ENCODE results near the gene TMEM131. TPM values are rescaled to one million over a fixed set of nuclear protein-coding genes. Genes with fewer than 3 reads are reported as not detected.

TMEM131 gene
- total RNA-seq, 1 experiment from 2014 or later: 28.9 TPM

GRCh38 chr2:97797355-97797754 is 198.4 kb downstream of the TMEM131 start:
- Histone ChIP-seq H3K27me3 (replicated peaks; ENCODE audit: insufficient read depth, low read depth, low read length, poor library complexity) (no peaks in the 10 kb centered on the region), H3K36me3 (ENCODE audit: insufficient read depth, low read length, poor library complexity, severe bottlenecking) (peaks cover 2% of the 10 kb centered on the region), H3K4me1 (ENCODE audit: insufficient read depth, low read length, poor library complexity, severe bottlenecking) (no peaks in the 10 kb centered on the region), H3K27ac (ENCODE audit: low read depth, low read length, poor library complexity, severe bottlenecking) (no peak overlapping the region), H3K4me3 (ENCODE audit: low read depth, low read length, poor library complexity, severe bottlenecking) (no peak overlapping the region), H3K9me3 (ENCODE audit: low read depth, low read length, poor library complexity, severe bottlenecking) (no peaks in the 10 kb centered on the region)
- intact Hi-C loops (cut with micrococcal nuclease; ENCODE audit: unreplicated experiment): loop anchor here (10.0 kb wide), 1 partner anchor 397 kb away; no protein-coding TSS in a partner anchor
- DNase-seq (ENCODE audit: low spot score): no peak
- no TSS peak for BruUV-seq (replicated peaks)
- TF ChIP-seq CTCF (conservative IDR thresholded peaks at IDR 0.05; ENCODE audit: low read depth, low read length): no peak
- no peak for TF ChIP-seq EZH2 (IDR thresholded peaks at IDR 0.05; ENCODE audit: borderline replicate concordance, low read depth, low read length, poor library complexity, severe bottlenecking)
- POLR2A ChIA-PET (ENCODE audit: low non-redundant PET): no interaction called here
- CTCF ChIA-PET: no interaction called here

- H3K9me3 ChIP-seq (ENCODE audit: low read depth, low read length, poor library complexity, severe bottlenecking): no peaks in the 10 kb centered on the region
- no peaks in the 10 kb centered on the region for H3K4me1 ChIP-seq (ENCODE audit: insufficient read depth, low read length, poor library complexity, severe bottlenecking)
- ChIA-PET CTCF (no interaction called here), POLR2A (ENCODE audit: low non-redundant PET) (no interaction called here)
- TF ChIP-seq CTCF (conservative IDR thresholded peaks at IDR 0.05; ENCODE audit: low read depth, low read length) (no peak), EZH2 (IDR thresholded peaks at IDR 0.05; ENCODE audit: borderline replicate concordance, low read depth, low read length, poor library complexity, severe bottlenecking) (no peak)
- intact Hi-C loops (cut with micrococcal nuclease; ENCODE audit: unreplicated experiment): loop anchor here (10.0 kb wide), 1 partner anchor 398 kb away; no protein-coding TSS in a partner anchor
- no peaks in the 10 kb centered on the region for H3K27me3 ChIP-seq (replicated peaks; ENCODE audit: insufficient read depth, low read depth, low read length, poor library complexity)
- H3K36me3 ChIP-seq (ENCODE audit: insufficient read depth, low read length, poor library complexity, severe bottlenecking): no peaks in the 10 kb centered on the region
- DNase-seq (ENCODE audit: low spot score): no peak
- no TSS peak for BruUV-seq (replicated peaks)
- no peak overlapping the region for H3K4me3 ChIP-seq (ENCODE audit: low read depth, low read length, poor library complexity, severe bottlenecking)
- H3K27ac ChIP-seq (ENCODE audit: low read depth, low read length, poor library complexity, severe bottlenecking): no peak overlapping the region
Observed at GRCh38 chr2:97796465-97797126, 199.2 kb downstream of the TMEM131 start.

- Histone ChIP-seq H3K4me1 (ENCODE audit: insufficient read depth, low read length, poor library complexity, severe bottlenecking) (no peaks in the 10 kb centered on the region), H3K4me3 (ENCODE audit: low read depth, low read length, poor library complexity, severe bottlenecking) (no peak overlapping the region), H3K27ac (ENCODE audit: low read depth, low read length, poor library complexity, severe bottlenecking) (no peak overlapping the region), H3K36me3 (ENCODE audit: insufficient read depth, low read length, poor library complexity, severe bottlenecking) (no peaks in the 10 kb centered on the region), H3K9me3 (ENCODE audit: low read depth, low read length, poor library complexity, severe bottlenecking) (no peaks in the 10 kb centered on the region), H3K27me3 (replicated peaks; ENCODE audit: insufficient read depth, low read depth, low read length, poor library complexity) (no peaks in the 10 kb centered on the region)
- no peak for TF ChIP-seq CTCF (conservative IDR thresholded peaks at IDR 0.05; ENCODE audit: low read depth, low read length)
- TF ChIP-seq EZH2 (IDR thresholded peaks at IDR 0.05; ENCODE audit: borderline replicate concordance, low read depth, low read length, poor library complexity, severe bottlenecking): no peak
- no peak for DNase-seq (ENCODE audit: low spot score)
- no TSS peak for BruUV-seq (replicated peaks)
- CTCF ChIA-PET: no interaction called here
- intact Hi-C loops (cut with micrococcal nuclease; ENCODE audit: unreplicated experiment): loop anchor here (10.0 kb wide), 1 partner anchor 402 kb away; no protein-coding TSS in a partner anchor
- POLR2A ChIA-PET (ENCODE audit: low non-redundant PET): interaction anchor here (0.7 kb wide), 1 partner anchor 715 kb away, joined by 3 read pairs; no protein-coding TSS in a partner anchor
Observed at GRCh38 chr2:97792416-97792815, 203.3 kb downstream of the TMEM131 start.
